WTC11 (cell line): ENCODE data around the gene DCAF17. TPM values are rescaled to one million over a fixed set of nuclear protein-coding genes. Genes with fewer than 3 reads are reported as not detected.
A peak's percentile ranks its signal among the peaks of the same experiment; 100 is the strongest.

ENCODE experiments used
- ATAC-seq: fragments of 200-7000 bp; cut with Tn5 transposase; 2 replicates; pipeline ENCODE4 v1.10.0; 2021; ENCODE audit warnings: mild to moderate bottlenecking, moderate library complexity
- CTCF ChIA-PET: fragments of 300-600 bp; sonication (Branson Sonifier 250); formaldehyde crosslinking; loops from one replicate; lab custom pipeline; 2021; ENCODE audit warnings: antibody characterized with exemption; lab: Charles Lee
- POLR2A ChIA-PET: fragments of 350-600 bp; sonication (Branson Sonifier 250); formaldehyde crosslinking; loops from one replicate; lab custom pipeline; 2021; ENCODE audit warnings: antibody characterized with exemption; lab: Charles Lee
- DNase-seq: peaks from one replicate; pipeline ENCODE4 v3.0.0; 2021; ENCODE audit warnings: low spot score
- H3K27ac Mint-ChIP-seq: 2 replicates; pipeline ENCODE4 v1.8.0; 2021; ENCODE audit warnings: mixed read lengths
- H3K27me3 Mint-ChIP-seq: 2 replicates; pipeline ENCODE4 v1.8.0; 2021; ENCODE audit warnings: low read depth, mild to moderate bottlenecking, moderate library complexity, mixed read lengths
- H3K36me3 Mint-ChIP-seq: 2 replicates; pipeline ENCODE4 v1.8.0; 2021; ENCODE audit warnings: mixed read lengths
- H3K4me1 Mint-ChIP-seq: 2 replicates; pipeline ENCODE4 v1.8.0; 2022; ENCODE audit warnings: mixed read lengths
- H3K4me3 Mint-ChIP-seq: 2 replicates; pipeline ENCODE4 v1.8.0; 2021; ENCODE audit warnings: mild to moderate bottlenecking, moderate library complexity, mixed read lengths
- H3K9me3 Mint-ChIP-seq: 2 replicates; pipeline ENCODE4 v1.8.0; 2021; ENCODE audit warnings: mixed read lengths
- EMX1 ChIP-seq: fragments of 250-450 bp; sonication (Bioruptor Pico); IDR thresholded peaks from 2 replicates; pipeline ENCODE4 v1.8.0; 2021; ENCODE audit warnings: mild to moderate bottlenecking
- FOXJ3 ChIP-seq: sonication (generic); formaldehyde crosslinking; IDR thresholded peaks from 2 replicates; pipeline ENCODE4 v1.9.0; 2021; ENCODE audit warnings: missing genetic modification reagents, mild to moderate bottlenecking, borderline replicate concordance
- IRF2 ChIP-seq: sonication (generic); formaldehyde crosslinking; IDR thresholded peaks from 2 replicates; pipeline ENCODE4 v1.8.0; 2022; ENCODE audit warnings: low read depth, missing genetic modification reagents, borderline replicate concordance
- JAZF1 ChIP-seq: fragments of 250-450 bp; sonication (Bioruptor Pico); IDR thresholded peaks from 2 replicates; pipeline ENCODE4 v1.9.0; 2021; ENCODE audit warnings: moderate library complexity, mild to moderate bottlenecking, inconsistent platforms
- MLX ChIP-seq: sonication (generic); formaldehyde crosslinking; IDR thresholded peaks from 2 replicates; pipeline ENCODE4 v1.8.1; 2023; ENCODE audit warnings: mild to moderate bottlenecking, missing genetic modification reagents, moderate library complexity
- NR1H2 ChIP-seq: sonication (generic); formaldehyde crosslinking; IDR thresholded peaks from 2 replicates; pipeline ENCODE4 v1.9.0; 2021; ENCODE audit warnings: mild to moderate bottlenecking, moderate library complexity, missing genetic modification reagents
- NR2C2 ChIP-seq: sonication (generic); formaldehyde crosslinking; IDR thresholded peaks from 2 replicates; pipeline ENCODE4 v1.8.0; 2022; ENCODE audit warnings: mild to moderate bottlenecking, missing genetic modification reagents
- PREB ChIP-seq: sonication (generic); formaldehyde crosslinking; IDR thresholded peaks from 2 replicates; pipeline ENCODE4 v1.8.1; 2022; ENCODE audit warnings: mild to moderate bottlenecking, missing genetic modification reagents, moderate library complexity, borderline replicate concordance
- PRRX2 ChIP-seq: fragments of 250-450 bp; sonication (Bioruptor Pico); IDR thresholded peaks from 2 replicates; pipeline ENCODE4 v1.8.0; 2021; ENCODE audit warnings: mild to moderate bottlenecking
- TEAD1 ChIP-seq: sonication (generic); formaldehyde crosslinking; IDR thresholded peaks from 2 replicates; pipeline ENCODE4 v1.8.0; 2022; ENCODE audit warnings: mild to moderate bottlenecking, missing genetic modification reagents
- ZNF121 ChIP-seq: sonication (generic); formaldehyde crosslinking; IDR thresholded peaks from 2 replicates; pipeline ENCODE4 v1.8.0; 2023; ENCODE audit warnings: missing genetic modification reagents
- ZNF281 ChIP-seq: sonication (generic); formaldehyde crosslinking; IDR thresholded peaks from 2 replicates; pipeline ENCODE4 v1.8.0; 2023; ENCODE audit warnings: mild to moderate bottlenecking, missing genetic modification reagents
- ZNF423 ChIP-seq: fragments of 250-450 bp; sonication (Bioruptor Pico); IDR thresholded peaks from 2 replicates; pipeline ENCODE4 v2.1.2; 2022; ENCODE audit warnings: mild to moderate bottlenecking, moderate library complexity
- ZNF671 ChIP-seq: fragments of 250-450 bp; sonication (Bioruptor Pico); IDR thresholded peaks from 2 replicates; pipeline ENCODE4 v1.8.0; 2021; ENCODE audit warnings: mild to moderate bottlenecking
- total RNA-seq: library from RNA; stranded (reverse); gene quantifications from 3 replicates; pipeline ENCODE4 v1.2.3, GENCODE V29; 2021
- TF ChIP-seq, protein P1 (sequence below): sonication (generic); formaldehyde crosslinking; IDR thresholded peaks from 2 replicates; pipeline ENCODE4 v1.8.1; 2022; ENCODE audit warnings: low read depth, missing genetic modification reagents, borderline replicate concordance
- TF ChIP-seq, protein P2 (sequence below): sonication (generic); formaldehyde crosslinking; IDR thresholded peaks from 2 replicates; pipeline ENCODE4 v1.8.1; 2022; ENCODE audit warnings: missing genetic modification reagents, borderline replicate concordance

The DCAF17 gene
- total RNA-seq, 1 experiment from 2014 or later: 27.2 TPM

DNA sequence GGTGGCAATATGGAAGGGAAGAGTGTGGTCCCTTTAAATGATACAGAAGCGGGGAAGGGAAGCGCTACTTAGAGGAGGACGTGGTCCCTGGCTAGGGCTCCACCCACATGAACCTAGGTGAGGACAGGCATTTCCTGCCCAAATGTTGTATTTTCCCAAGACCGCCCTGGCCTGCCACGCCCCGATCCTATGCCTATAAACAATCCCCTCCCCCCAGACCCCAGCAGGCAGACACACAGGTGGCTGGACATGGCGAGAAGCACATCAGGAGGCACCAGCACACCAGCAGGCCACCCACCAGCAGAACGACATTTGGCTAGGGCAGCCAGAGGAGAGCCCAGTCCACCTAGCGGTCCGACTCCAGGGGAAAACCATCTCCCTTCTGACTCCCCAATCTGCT lies 47.4 kb upstream of the DCAF17 start:
- POLR2A ChIA-PET: interaction anchor here (1.1 kb wide), 1 partner anchor 69 kb away, joined by 3 read pairs; no protein-coding TSS in a partner anchor
- DNase-seq: peak; percentile 54
- Mint-ChIP-seq H3K27me3 (no peaks in the 10 kb centered on the region), H3K4me3 (peak overlapping the region; percentile 20), H3K4me1 (peaks cover 52% of the 10 kb centered on the region), H3K27ac (peak overlapping the region; percentile 64), H3K9me3 (peaks cover 6% of the 10 kb centered on the region), H3K36me3 (peaks cover 20% of the 10 kb centered on the region)
- peak; percentile 83 for ATAC-seq
- no peak for TF ChIP-seq NR2C2 (CRISPR knock-in tag)
- TF ChIP-seq ZNF423 (CRISPR knock-in tag): peak; percentile 68
- no peak for TF ChIP-seq ZNF671 (CRISPR knock-in tag)
- no peak for TF ChIP-seq FOXJ3 (CRISPR knock-in tag)
- no peak for TF ChIP-seq NR1H2 (CRISPR knock-in tag)
- TF ChIP-seq, protein P1, sequence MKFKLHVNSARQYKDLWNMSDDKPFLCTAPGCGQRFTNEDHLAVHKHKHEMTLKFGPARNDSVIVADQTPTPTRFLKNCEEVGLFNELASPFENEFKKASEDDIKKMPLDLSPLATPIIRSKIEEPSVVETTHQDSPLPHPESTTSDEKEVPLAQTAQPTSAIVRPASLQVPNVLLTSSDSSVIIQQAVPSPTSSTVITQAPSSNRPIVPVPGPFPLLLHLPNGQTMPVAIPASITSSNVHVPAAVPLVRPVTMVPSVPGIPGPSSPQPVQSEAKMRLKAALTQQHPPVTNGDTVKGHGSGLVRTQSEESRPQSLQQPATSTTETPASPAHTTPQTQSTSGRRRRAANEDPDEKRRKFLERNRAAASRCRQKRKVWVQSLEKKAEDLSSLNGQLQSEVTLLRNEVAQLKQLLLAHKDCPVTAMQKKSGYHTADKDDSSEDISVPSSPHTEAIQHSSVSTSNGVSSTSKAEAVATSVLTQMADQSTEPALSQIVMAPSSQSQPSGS: no peak
- 0 out of 2 replicates have a peak, but pooled peaks have one; percentile 34 for TF ChIP-seq TEAD1 (CRISPR knock-in tag)
- CTCF ChIA-PET: interaction anchor here (0.7 to 1.5 kb wide), 4 partner anchors 9 to 300 kb away, joined by 3 to 4 read pairs (median 3); partner anchors contain the start of genes DCAF17 and METTL8

DNA sequence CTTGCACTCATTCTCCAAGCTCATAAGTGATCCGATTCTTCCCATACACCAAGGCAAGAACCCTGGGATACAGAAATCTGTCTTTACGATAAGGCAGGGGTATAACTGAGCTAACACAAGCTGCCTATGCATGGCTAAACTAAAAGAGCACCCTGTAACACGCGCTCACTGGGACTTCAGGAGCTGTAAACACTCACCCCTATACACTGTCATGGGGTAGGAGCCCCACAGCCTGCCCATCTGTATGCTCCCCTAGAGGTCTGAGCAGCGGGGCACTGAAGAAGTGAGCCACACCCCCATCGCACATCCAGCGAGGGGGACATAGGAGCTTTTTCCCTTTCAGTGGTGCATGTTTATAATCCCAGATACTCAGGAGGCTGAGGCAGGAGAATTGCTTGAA lies 47.0 kb upstream of the DCAF17 start:
- peak; percentile 21 for DNase-seq
- H3K4me3 Mint-ChIP-seq: peak overlapping the region; percentile 20; the same call in 1 of the 2 replicates

GRCh38 chr2:171389325-171389724 lies 44.7 kb upstream of the DCAF17 start:
- Mint-ChIP-seq H3K9me3 (no peaks in the 10 kb centered on the region), H3K4me1 (peaks cover 72% of the 10 kb centered on the region), H3K36me3 (peaks cover 4% of the 10 kb centered on the region; the same call in 1 of the 2 replicates), H3K27me3 (no peaks in the 10 kb centered on the region), H3K27ac (peak overlapping the region; percentile 67)
- DNase-seq: no peak
- ChIA-PET POLR2A (no interaction called here), CTCF (interaction anchor here (0.7 to 1.8 kb wide), 3 partner anchors 27 to 128 kb away, joined by 4 to 9 read pairs (median 7); no protein-coding TSS in a partner anchor)
- no peak for ATAC-seq
- no peak for TF ChIP-seq IRF2 (CRISPR knock-in tag)
- no peak for TF ChIP-seq ZNF121 (CRISPR knock-in tag)
- no peak for TF ChIP-seq PREB
- no peak for TF ChIP-seq NR1H2 (CRISPR knock-in tag)
- TF ChIP-seq PRRX2 (CRISPR knock-in tag): no peak
- TF ChIP-seq ZNF423 (CRISPR knock-in tag): no peak
- TF ChIP-seq MLX: no peak
- TF ChIP-seq JAZF1 (CRISPR knock-in tag): no peak
- TF ChIP-seq ZNF281 (CRISPR knock-in tag): no peak
- TF ChIP-seq, protein P2, sequence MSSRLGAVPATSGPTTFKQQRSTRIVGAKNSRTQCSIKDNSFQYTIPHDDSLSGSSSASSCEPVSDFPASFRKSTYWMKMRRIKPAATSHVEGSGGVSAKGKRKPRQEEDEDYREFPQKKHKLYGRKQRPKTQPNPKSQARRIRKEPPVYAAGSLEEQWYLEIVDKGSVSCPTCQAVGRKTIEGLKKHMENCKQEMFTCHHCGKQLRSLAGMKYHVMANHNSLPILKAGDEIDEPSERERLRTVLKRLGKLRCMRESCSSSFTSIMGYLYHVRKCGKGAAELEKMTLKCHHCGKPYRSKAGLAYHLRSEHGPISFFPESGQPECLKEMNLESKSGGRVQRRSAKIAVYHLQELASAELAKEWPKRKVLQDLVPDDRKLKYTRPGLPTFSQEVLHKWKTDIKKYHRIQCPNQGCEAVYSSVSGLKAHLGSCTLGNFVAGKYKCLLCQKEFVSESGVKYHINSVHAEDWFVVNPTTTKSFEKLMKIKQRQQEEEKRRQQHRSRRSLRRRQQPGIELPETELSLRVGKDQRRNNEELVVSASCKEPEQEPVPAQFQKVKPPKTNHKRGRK (CRISPR knock-in tag): no peak
- TF ChIP-seq, all 79 proteins: peak for 0
- H3K4me3 Mint-ChIP-seq: no peak overlapping the region

More for the DNA sequence above, 47.0 kb upstream of the DCAF17 start:
- Mint-ChIP-seq H3K9me3 (peaks cover 5% of the 10 kb centered on the region), H3K36me3 (peaks cover 16% of the 10 kb centered on the region), H3K27ac (peak overlapping the region; percentile 64), H3K27me3 (no peaks in the 10 kb centered on the region), H3K4me1 (peaks cover 57% of the 10 kb centered on the region)
- no peak for TF ChIP-seq EMX1
- ChIA-PET POLR2A (interaction anchor here (1.1 kb wide), 1 partner anchor 70 kb away, joined by 3 read pairs; no protein-coding TSS in a partner anchor), CTCF (interaction anchor here (0.7 to 1.5 kb wide), 4 partner anchors 9 to 300 kb away, joined by 3 to 4 read pairs (median 3); partner anchors contain the start of genes DCAF17 and METTL8)
- peak; percentile 40 for ATAC-seq
